CD4-positive, alpha-beta T cell treated with Interferon gamma for 1 hour (primary cell): ENCODE results near the gene TAB2.
"Not testable (repeated sequence)": the region's sequence is repeated elsewhere in the genome, so short reads cannot be mapped to it uniquely, and the experiment has no call there.

Experiments used
- DNase-seq: peaks from one replicate; pipeline ENCODE4 v3.0.0-alpha.2; 2020

TAB2 gene

DNA sequence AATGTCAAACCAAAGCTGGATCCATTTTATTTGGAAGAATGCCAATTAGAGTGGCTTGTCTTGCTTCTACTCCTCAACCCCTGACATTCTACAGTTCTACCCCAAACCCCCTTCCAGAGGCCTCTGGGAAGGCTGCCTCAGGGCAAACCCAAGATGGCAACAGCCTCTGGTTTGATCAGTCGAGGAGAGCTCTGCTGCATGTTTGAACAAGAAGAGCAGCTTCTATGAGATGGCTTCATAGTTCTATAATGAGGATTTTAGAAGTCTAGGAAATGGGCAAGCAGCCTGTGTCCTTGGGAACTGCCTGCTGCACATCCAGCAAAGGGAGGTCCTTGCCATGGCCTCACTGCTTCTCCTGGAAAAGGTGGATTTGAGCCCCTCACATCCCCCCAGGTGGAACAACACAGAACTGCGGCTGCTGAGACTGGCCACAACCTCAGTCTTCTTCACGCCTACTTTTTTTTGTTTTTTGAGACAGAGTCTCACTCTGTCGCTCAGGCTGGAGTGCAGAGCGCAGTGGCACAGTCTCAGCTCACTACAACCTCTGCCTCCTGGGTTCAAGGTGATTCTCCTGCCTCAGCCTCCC, 129.4 kb downstream of the TAB2 start:
- DNase-seq: no peak

- DNase-seq: no peak
These were observed 131.4 kb downstream of the TAB2 start for GRCh38 chr6:149448821-149449453.

- no peak for DNase-seq
These were observed 132.5 kb downstream of the TAB2 start for GRCh38 chr6:149449831-149450678.

- no peak for DNase-seq
These were observed 133.3 kb downstream of the TAB2 start for GRCh38 chr6:149450679-149451375.

- DNase-seq: no peak
These were observed 134.0 kb downstream of the TAB2 start for GRCh38 chr6:149451376-149452036.

GRCh38 chr6:149452037-149452939, 134.8 kb downstream of the TAB2 start:
- DNase-seq: no peak

GRCh38 chr6:149453597-149454345, 136.3 kb downstream of the TAB2 start:
- DNase-seq: no peak

- DNase-seq: no peak
These were observed 136.9 kb downstream of the TAB2 start for GRCh38 chr6:149454346-149454848.

GRCh38 chr6:149455031-149455732, 137.7 kb downstream of the TAB2 start:
- no peak for DNase-seq

DNA sequence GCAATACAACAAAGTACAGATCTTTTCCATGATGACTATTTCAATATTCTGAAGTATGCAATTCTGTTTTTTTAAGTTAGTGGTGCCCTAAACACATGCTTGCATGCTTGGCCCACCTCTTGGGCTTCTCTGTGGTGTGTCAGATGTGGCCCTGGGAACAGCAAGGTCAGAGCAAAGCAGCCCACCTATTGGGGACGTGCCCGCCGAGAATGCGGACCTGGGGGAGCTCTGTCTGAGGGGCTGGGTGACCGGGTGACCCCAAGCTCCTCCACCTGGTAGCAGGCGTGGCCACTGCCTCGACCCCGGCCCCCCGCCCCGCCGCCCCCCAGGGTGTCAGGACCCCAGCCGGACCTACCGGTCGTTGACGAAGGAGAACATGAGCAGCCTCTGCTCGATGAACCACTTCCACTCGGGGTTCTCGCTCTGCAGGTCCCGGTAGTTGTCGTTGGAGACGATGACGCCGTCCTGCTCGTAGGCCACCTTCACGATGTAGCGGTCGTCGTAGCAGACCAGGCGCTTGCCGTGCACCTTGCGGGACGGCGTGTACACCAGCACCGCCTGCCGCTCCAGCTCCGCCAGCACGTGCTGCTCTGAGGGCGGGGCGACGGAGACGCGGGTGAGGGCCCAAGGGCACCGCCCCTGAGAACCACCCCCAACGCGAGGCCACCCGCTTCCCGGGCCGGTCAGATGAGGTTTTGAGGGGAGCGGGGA, 139.0 kb downstream of the TAB2 start:
- DNase-seq: no peak

- no peak for DNase-seq
These were observed 139.9 kb downstream of the TAB2 start for GRCh38 chr6:149457316-149457884.

- DNase-seq: no peak
These were observed 140.7 kb downstream of the TAB2 start for GRCh38 chr6:149458196-149458595.

- DNase-seq: no peak
These were observed 141.3 kb downstream of the TAB2 start for GRCh38 chr6:149458806-149459205.

GRCh38 chr6:149459761-149460160, 142.2 kb downstream of the TAB2 start:
- no peak for DNase-seq

GRCh38 chr6:149460249-149460648, 142.7 kb downstream of the TAB2 start:
- DNase-seq: not testable (repeated sequence)
